GM18502 (cell line): Measurements from ENCODE around the gene LSM12.
A peak's percentile ranks its signal among the peaks of the same experiment; 100 is the strongest.

Experiments used
- ATAC-seq: cut with Tn5 transposase; IDR thresholded peaks from one replicate; pipeline ENCODE4 v1.9.1; 2021; ENCODE audit warnings: mild to moderate bottlenecking; ENCODE audit not compliant: unreplicated experiment, poor library complexity

Gene LSM12

GRCh38 chr17:44095647-44096496 lies 29.4 kb upstream of the LSM12 start:
- ATAC-seq = peak; percentile 52

GRCh38 chr17:44095388-44095646 lies 28.8 kb upstream of the LSM12 start:
- ATAC-seq = no peak

GRCh38 chr17:44094701-44095387 lies 28.4 kb upstream of the LSM12 start:
- no peak for ATAC-seq

GRCh38 chr17:44093231-44093900 lies 26.9 kb upstream of the LSM12 start:
- ATAC-seq = no peak

- ATAC-seq = no peak
Measured at GRCh38 chr17:44092051-44092450, 25.6 kb upstream of the LSM12 start.

- ATAC-seq = no peak
Measured at GRCh38 chr17:44091200-44091997, 24.9 kb upstream of the LSM12 start.

GRCh38 chr17:44088254-44088653 lies 21.8 kb upstream of the LSM12 start:
- ATAC-seq = no peak

- no peak for ATAC-seq
Measured at GRCh38 chr17:44087319-44087718, 20.8 kb upstream of the LSM12 start.

- ATAC-seq = no peak
Measured at GRCh38 chr17:44086364-44087311, 20.2 kb upstream of the LSM12 start.

- no peak for ATAC-seq
Measured at GRCh38 chr17:44085908-44086307, 19.4 kb upstream of the LSM12 start.

GRCh38 chr17:44084921-44085320 lies 18.4 kb upstream of the LSM12 start:
- no peak for ATAC-seq

GRCh38 chr17:44084131-44084538 lies 17.7 kb upstream of the LSM12 start:
- ATAC-seq = no peak

GRCh38 chr17:44083250-44083849 lies 16.9 kb upstream of the LSM12 start:
- ATAC-seq = no peak

- ATAC-seq = no peak
Measured at GRCh38 chr17:44082256-44082927, 15.9 kb upstream of the LSM12 start.

GRCh38 chr17:44081681-44082080 lies 15.2 kb upstream of the LSM12 start:
- ATAC-seq = no peak

GRCh38 chr17:44079877-44080821 lies 13.7 kb upstream of the LSM12 start:
- ATAC-seq = no peak

- no peak for ATAC-seq
Measured at GRCh38 chr17:44078412-44078811, 11.9 kb upstream of the LSM12 start.

GRCh38 chr17:44077595-44077909 lies 11.1 kb upstream of the LSM12 start:
- no peak for ATAC-seq
